ENCODE measurements around the gene KLHL1.

- TF ChIP-seq SKI (IDR thresholded peaks at IDR 0.05; ENCODE audit: partially characterized antibody) (no peak), CTCF (CRISPR knock-in tag; IDR thresholded peaks at IDR 0.05) (no peak), CEBPZ (IDR thresholded peaks at IDR 0.05; ENCODE audit: low read length) (no peak), MAFK (conservative IDR thresholded peaks at IDR 0.05 in 1 of 2, IDR thresholded peaks at IDR 0.05 in 1 of 2; ENCODE audit: low read length in 2 of 2) (no peak), CHCHD3 (CRISPR knock-in tag; IDR thresholded peaks at IDR 0.05) (no peak), ZSCAN5A (CRISPR knock-in tag; IDR thresholded peaks at IDR 0.05; ENCODE audit: borderline replicate concordance) (no peak)
Observed at GRCh38 chr13:69959046-69959445, 149.2 kb downstream of the KLHL1 start.
